Spleen (tissue), 11 donors: ENCODE measurements around the gene PDCD1LG2. TPM values are rescaled to one million over a fixed set of nuclear protein-coding genes. Genes with fewer than 3 reads are reported as not detected.
A peak's percentile ranks its signal among the peaks of the same experiment; 100 is the strongest.

Experiments used
- DNase-seq: peaks from one replicate; pipeline ENCODE4 v3.0.0-alpha.2; 2020
- H3K27ac ChIP-seq, 8 donors: fragments of 200-600 bp; sonication (generic) in 7 of 8; 1 replicate in 4 of 8; 2 replicates in 4 of 8; pipeline versions ENCODE4 v1.5.0 to v1.8.0; 2016 to 2021; ENCODE audit warnings: inconsistent platforms in 4 of 8, mild to moderate bottlenecking in 4 of 8, moderate library complexity in 1 of 8
- H3K27me3 ChIP-seq, 7 donors: fragments of 200-600 bp; sonication (generic) in 6 of 7; replicated peaks in 1 of 7; 1 replicate in 4 of 7; 2 replicates in 3 of 7; pipeline versions ENCODE4 v1.5.0 to v1.8.0; 2016 to 2021; ENCODE audit warnings: inconsistent platforms in 3 of 7, mild to moderate bottlenecking in 1 of 7
- H3K36me3 ChIP-seq, 6 donors: fragments of 200-600 bp; sonication (generic) in 5 of 6; 1 replicate in 4 of 6; 2 replicates in 2 of 6; pipeline versions ENCODE4 v1.5.0 to v1.8.0; 2016 to 2021; ENCODE audit warnings: inconsistent platforms in 2 of 6
- H3K4me1 ChIP-seq, 6 donors: fragments of 200-600 bp; sonication (generic) in 5 of 6; 1 replicate in 3 of 6; 2 replicates in 3 of 6; pipeline versions ENCODE4 v1.5.0 to v1.8.0; 2016 to 2021; ENCODE audit warnings: inconsistent platforms in 3 of 6
- H3K4me3 ChIP-seq, 8 donors: fragments of 200-600 bp; sonication (generic) in 7 of 8; 1 replicate in 4 of 8; 2 replicates in 4 of 8; pipeline versions ENCODE4 v1.5.0 to v1.8.0; 2016 to 2021; ENCODE audit warnings: inconsistent platforms in 4 of 8, mild to moderate bottlenecking in 4 of 8, moderate library complexity in 2 of 8
- H3K9me3 ChIP-seq, 8 donors: fragments of 200-600 bp; sonication (generic) in 7 of 8; 1 replicate in 4 of 8; 2 replicates in 4 of 8; pipeline versions ENCODE4 v1.5.0 to v1.8.0; 2016 to 2021; ENCODE audit warnings: inconsistent platforms in 4 of 8
- CTCF ChIP-seq, 11 experiments: fragments of 200-600 bp in 7 of 11; fragments of 450-650 bp in 4 of 11; sonication (generic) in 4 of 11; IDR thresholded peaks in 8 of 11; conservative IDR thresholded peaks in 3 of 11; 1 replicate in 7 of 11; 2 replicates in 4 of 11; pipeline versions ENCODE4 v1.4.0 to v1.8.0; 2016 to 2021; ENCODE audit warnings: antibody characterized with exemption in 11 of 11, inconsistent platforms in 4 of 11, mild to moderate bottlenecking in 1 of 11
- POLR2A ChIP-seq, 3 donors: fragments of 450-650 bp; IDR thresholded peaks; one replicate each; pipeline ENCODE4 v1.5.1; 2017; ENCODE audit warnings: antibody characterized with exemption in 3 of 3, mild to moderate bottlenecking in 1 of 3
- POLR2AphosphoS5 ChIP-seq, 3 donors: sonication (generic); formaldehyde crosslinking; IDR thresholded peaks; one replicate each; pipeline ENCODE4 v1.5.1; 2017; ENCODE audit warnings: antibody characterized with exemption in 3 of 3
- WGBS, 5 donors: extraction: QIAGEN DNeasy Blood & Tissue Kit in 3 of 5; methylation state at CpG; one replicate each; pipeline versions ENCODE4 v1.1.5 to v1.1.7; 2013 to 2018; 5-methylcytosine and 5-hydroxymethylcytosine counted together
- intact Hi-C: fragments of 100-400 bp; cut with DNase I; formaldehyde crosslinking; loops from one replicate; pipeline ENCODE4 v1.15.0; 2023; ENCODE audit warnings: low total_unique reads
- polyA plus RNA-seq, 3 donors: library from polyadenylated mRNA; stranded (reverse); fragments of 200-250 nt; gene quantifications; one replicate each; pipeline ENCODE4 v1.2.1, GENCODE V29; 2013
- total RNA-seq, 7 donors: library from RNA; depleted of rRNA in 3 of 7; stranded (reverse); fragments of >200 nt in 3 of 7; fragmentation: NEBNext Ultra II Directional in 4 of 7; extraction: Animal tissue kit (Norgen Biotek cat#: 25700) in 4 of 7; gene quantifications; one replicate each; pipeline versions ENCODE4 v1.1.0 to v1.2.1, GENCODE V29; 2016 to 2021
- donor health status: healthy with polysubstance abuse.
- donor health status: DM: no; HTN: no; CAD: no; lungs with moderate emphysema.
- donor health status: DM: no; HTN: no; CAD: no.
- donor health status: Bipolar disorder and iron deficiency.
- donor health status: healthy.
- donor health status: DM: no; HTN: no; CAD: no.
- donor health status: DM: yes; HTN: yes; CAD: no.

The PDCD1LG2 gene
- total and polyA plus RNA-seq, 10 donors, result 2.0 to 29.3 (median 17.4) TPM

GRCh38 chr9:5562806-5563416, 52.6 kb downstream of the PDCD1LG2 start:
- Histone ChIP-seq H3K27me3 (no peaks in the 10 kb centered on the region), H3K9me3 (peaks cover 0 to 6% (median 0%) of the 10 kb centered on the region in 8 donors), H3K4me3 (no peak overlapping the region), H3K27ac (peak overlapping the region in 3 of 8 donors; percentile 21 to 50 (median 38)), H3K4me1 (peaks cover 5 to 45% (median 19%) of the 10 kb centered on the region in 6 donors), H3K36me3 (peaks cover 0 to 35% (median 0%) of the 10 kb centered on the region in 6 donors)
- intact Hi-C loops, result no loop called here
- DNase-seq, result no peak
- 64 to 74% (median 68%) methylated on average over 5 of the region's 5 CpGs for WGBS, 5 donors
- no peak for TF ChIP-seq POLR2A (IDR thresholded peaks at IDR 0.05)
- TF ChIP-seq CTCF (IDR thresholded peaks at IDR 0.05 in 8 of 11, conservative IDR thresholded peaks at IDR 0.05 in 3 of 11), result no peak
- TF ChIP-seq POLR2AphosphoS5 (IDR thresholded peaks at IDR 0.05), result no peak

- peaks cover 3 to 40% (median 14%) of the 10 kb centered on the region in 6 donors for H3K4me1 ChIP-seq
- H3K4me3 ChIP-seq, result no peak overlapping the region
- intact Hi-C loops, result no loop called here
- H3K27ac ChIP-seq, result peak overlapping the region in 3 of 8 donors; percentile 21 to 50 (median 38)
- 89 to 94% (median 90%) methylated on average over 2 of the region's 2 CpGs for WGBS, 5 donors
- no peaks in the 10 kb centered on the region for H3K27me3 ChIP-seq
- DNase-seq, result no peak
- peaks cover 0 to 30% (median 0%) of the 10 kb centered on the region in 6 donors for H3K36me3 ChIP-seq
- TF ChIP-seq CTCF (IDR thresholded peaks at IDR 0.05 in 8 of 11, conservative IDR thresholded peaks at IDR 0.05 in 3 of 11), result no peak
- TF ChIP-seq POLR2AphosphoS5 (IDR thresholded peaks at IDR 0.05), result no peak
- no peak for TF ChIP-seq POLR2A (IDR thresholded peaks at IDR 0.05)
- H3K9me3 ChIP-seq, result peaks cover 0 to 6% (median 0%) of the 10 kb centered on the region in 8 donors
Measured at GRCh38 chr9:5563417-5563815, 53.1 kb downstream of the PDCD1LG2 start.

- Histone ChIP-seq H3K36me3 (peaks cover 0 to 30% (median 0%) of the 10 kb centered on the region in 6 donors), H3K27me3 (no peaks in the 10 kb centered on the region), H3K4me1 (peaks cover 0 to 39% (median 10%) of the 10 kb centered on the region in 6 donors), H3K4me3 (no peak overlapping the region), H3K27ac (no peak overlapping the region), H3K9me3 (peaks cover 0 to 6% (median 0%) of the 10 kb centered on the region in 8 donors)
- TF ChIP-seq POLR2A (IDR thresholded peaks at IDR 0.05) (no peak), CTCF (IDR thresholded peaks at IDR 0.05 in 8 of 11, conservative IDR thresholded peaks at IDR 0.05 in 3 of 11) (no peak), POLR2AphosphoS5 (IDR thresholded peaks at IDR 0.05) (no peak)
- intact Hi-C loops, result no loop called here
- no peak for DNase-seq
Measured at GRCh38 chr9:5563886-5564285, 53.6 kb downstream of the PDCD1LG2 start.

GRCh38 chr9:5566054-5566618, 55.8 kb downstream of the PDCD1LG2 start:
- H3K27ac ChIP-seq, result peak overlapping the region in 4 of 8 donors; percentile 41 to 62 (median 52)
- TF ChIP-seq POLR2AphosphoS5 (IDR thresholded peaks at IDR 0.05), result no peak
- TF ChIP-seq CTCF (IDR thresholded peaks at IDR 0.05 in 8 of 11, conservative IDR thresholded peaks at IDR 0.05 in 3 of 11), result no peak
- no peak for TF ChIP-seq POLR2A (IDR thresholded peaks at IDR 0.05)
- H3K4me1 ChIP-seq, result peaks cover 0 to 38% (median 11%) of the 10 kb centered on the region in 6 donors
- no peak for DNase-seq
- intact Hi-C loops, result no loop called here
- H3K9me3 ChIP-seq, result peaks cover 0 to 6% (median 0%) of the 10 kb centered on the region in 8 donors
- H3K36me3 ChIP-seq, result peaks cover 0 to 37% (median 0%) of the 10 kb centered on the region in 6 donors
- H3K27me3 ChIP-seq, result no peaks in the 10 kb centered on the region
- WGBS, 5 donors, result 62 to 80% (median 75%) methylated on average over 6 of the region's 6 CpGs
- H3K4me3 ChIP-seq, result no peak overlapping the region
